Measurements from ENCODE around the gene CHP1. TPM values are rescaled to one million over a fixed set of nuclear protein-coding genes. Genes with fewer than 3 reads are reported as not detected.
"Not testable (repeated sequence)": the region's sequence is repeated elsewhere in the genome, so short reads cannot be mapped to it uniquely, and the experiment has no call there.

Gene CHP1
- total RNA-seq, 6 experiments from 2014 or later: 137 to 270 (median 205) TPM

GRCh38 chr15:41301587-41301986 lies 70.5 kb downstream of the CHP1 start:
- no peak overlapping the region for H3K27ac ChIP-seq
- no peaks in the 10 kb centered on the region for H3K27me3 ChIP-seq
- no peak for DNase-seq
- H3K4me3 ChIP-seq: no peak overlapping the region
- no peaks in the 10 kb centered on the region for H3K4me1 ChIP-seq
- no peak for TF ChIP-seq CTCF (IDR thresholded peaks at IDR 0.05)
- TF ChIP-seq POLR2A (IDR thresholded peaks at IDR 0.05): no peak
- no peak for ATAC-seq
- WGBS (ENCODE audit: insufficient coverage, low coverage, low lambda C conversion rate, missing lambda C conversion rate): 89% methylated on average over 1 of the region's 1 CpG
- peaks cover 0 to 26% (median 13%) of the 10 kb centered on the region in 4 donors for H3K36me3 ChIP-seq
- intact Hi-C loops (cut with DNase I): no loop called here
- no peaks in the 10 kb centered on the region for H3K9me3 ChIP-seq

DNA sequence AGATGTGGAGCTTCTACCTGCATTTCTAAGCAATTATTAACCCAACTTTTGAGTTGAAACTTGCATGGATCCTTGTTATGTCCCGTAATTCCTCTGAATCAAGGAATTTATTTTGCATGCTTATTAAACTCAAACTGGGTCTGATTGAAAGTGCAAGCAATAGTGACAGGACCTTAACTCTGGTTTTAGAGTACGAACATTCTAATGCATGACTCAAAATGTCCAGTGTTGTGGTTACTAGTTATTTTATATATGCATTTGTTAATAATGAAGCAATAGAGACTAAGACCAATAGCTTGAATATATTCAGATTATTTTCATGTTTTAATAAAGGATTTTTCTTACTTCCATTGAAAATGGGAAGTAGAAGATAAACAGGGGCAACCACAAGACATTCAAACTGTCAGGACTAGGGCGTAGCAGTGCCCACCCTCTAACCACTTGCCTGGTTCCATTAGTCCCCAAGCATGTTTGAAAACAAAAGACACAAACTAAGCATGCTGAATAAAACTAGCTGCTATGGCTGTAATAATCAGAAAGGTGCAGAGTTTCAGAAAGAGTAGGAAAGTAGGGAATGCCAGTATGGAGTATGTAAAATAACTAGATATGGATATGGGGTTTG lies 73.2 kb downstream of the CHP1 start:
- H3K27me3 ChIP-seq: no peaks in the 10 kb centered on the region
- intact Hi-C loops (cut with DNase I): no loop called here
- ATAC-seq (no peak), DNase-seq (no peak)
- H3K27ac ChIP-seq: no peak overlapping the region
- 72% methylated on average over 3 of the region's 3 CpGs for WGBS (ENCODE audit: insufficient coverage, low coverage, low lambda C conversion rate, missing lambda C conversion rate)
- H3K9me3 ChIP-seq: no peaks in the 10 kb centered on the region
- peaks cover 0 to 8% (median 3%) of the 10 kb centered on the region in 4 donors for H3K36me3 ChIP-seq
- H3K4me1 ChIP-seq: no peaks in the 10 kb centered on the region
- TF ChIP-seq CTCF (IDR thresholded peaks at IDR 0.05) (no peak), POLR2A (IDR thresholded peaks at IDR 0.05) (no peak)
- H3K4me3 ChIP-seq: no peak overlapping the region

DNA sequence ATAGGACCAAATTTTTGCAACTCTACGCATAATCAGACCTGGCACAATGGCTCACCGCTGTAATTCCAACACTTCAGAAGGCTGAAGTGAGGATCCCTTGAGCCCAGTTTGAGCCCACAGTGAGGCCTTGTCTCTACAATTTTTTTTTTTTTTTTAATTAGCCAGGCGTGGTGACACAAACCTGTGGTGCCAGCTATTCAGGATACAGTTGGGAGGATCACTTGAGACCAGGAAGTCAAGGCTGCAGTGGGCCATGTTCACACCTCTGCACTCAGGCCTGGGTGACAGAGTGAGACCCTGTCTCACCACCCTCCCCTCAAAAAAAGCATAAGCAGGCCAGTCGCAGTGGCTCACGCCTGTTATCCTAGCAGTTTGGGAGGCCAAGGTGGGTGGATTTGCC lies 76.6 kb downstream of the CHP1 start:
- no peak for TF ChIP-seq CTCF (IDR thresholded peaks at IDR 0.05)
- TF ChIP-seq POLR2A (IDR thresholded peaks at IDR 0.05): no peak
- no peak for DNase-seq
- no peak for ATAC-seq

DNA sequence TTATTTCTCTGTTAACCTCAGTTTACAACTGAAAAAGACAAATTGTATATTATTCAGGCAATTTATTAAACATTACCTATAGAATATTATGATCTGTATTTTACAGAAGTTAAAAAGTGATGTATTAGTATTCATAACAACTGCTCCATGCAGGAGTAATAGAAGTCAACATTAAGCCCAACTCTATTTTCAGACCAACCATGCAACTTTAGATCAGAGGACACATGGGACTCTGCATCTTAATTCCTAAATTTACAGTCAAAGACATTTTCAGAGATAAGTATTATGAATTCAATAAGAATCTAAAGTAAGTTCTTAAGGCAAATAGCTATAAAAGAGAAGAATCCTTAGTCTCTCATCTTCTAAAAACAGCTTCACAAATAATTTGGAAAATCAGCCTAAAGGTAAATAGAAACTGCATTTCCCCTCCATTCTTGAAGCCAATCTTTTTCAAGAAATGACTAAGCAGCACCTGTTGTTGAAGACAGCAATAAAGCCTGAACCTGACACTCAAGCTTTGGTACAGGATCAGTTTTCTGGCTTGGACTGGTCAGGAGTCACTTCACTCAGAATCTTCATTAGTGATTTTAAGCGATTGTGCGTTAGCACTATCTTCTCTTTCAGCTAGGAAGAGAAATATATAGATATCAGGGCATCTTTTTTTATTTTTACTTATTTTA lies 78.3 kb downstream of the CHP1 start:
- intact Hi-C loops (cut with DNase I): no loop called here
- no peak for TF ChIP-seq CTCF (IDR thresholded peaks at IDR 0.05)
- TF ChIP-seq POLR2A (IDR thresholded peaks at IDR 0.05): no peak
- DNase-seq (no peak), ATAC-seq (no peak)
- Histone ChIP-seq H3K4me1 (no peaks in the 10 kb centered on the region), H3K27me3 (no peaks in the 10 kb centered on the region), H3K9me3 (no peaks in the 10 kb centered on the region), H3K4me3 (no peak overlapping the region), H3K36me3 (peaks cover 0 to 6% (median 0%) of the 10 kb centered on the region in 4 donors), H3K27ac (no peak overlapping the region)
- whole genome bisulfite sequencing (ENCODE audit: insufficient coverage, low coverage, low lambda C conversion rate, missing lambda C conversion rate): 100% methylated on average over 2 of the region's 2 CpGs

More for the DNA sequence above, 76.6 kb downstream of the CHP1 start:
- Histone ChIP-seq H3K36me3 (peaks cover 0 to 6% (median 0%) of the 10 kb centered on the region in 4 donors), H3K27ac (no peak overlapping the region), H3K9me3 (no peaks in the 10 kb centered on the region), H3K4me3 (no peak overlapping the region), H3K27me3 (no peaks in the 10 kb centered on the region), H3K4me1 (no peaks in the 10 kb centered on the region)
- intact Hi-C loops (cut with DNase I): no loop called here
- 100% methylated on average over 3 of the region's 5 CpGs for WGBS (ENCODE audit: insufficient coverage, low coverage, low lambda C conversion rate, missing lambda C conversion rate)

DNA sequence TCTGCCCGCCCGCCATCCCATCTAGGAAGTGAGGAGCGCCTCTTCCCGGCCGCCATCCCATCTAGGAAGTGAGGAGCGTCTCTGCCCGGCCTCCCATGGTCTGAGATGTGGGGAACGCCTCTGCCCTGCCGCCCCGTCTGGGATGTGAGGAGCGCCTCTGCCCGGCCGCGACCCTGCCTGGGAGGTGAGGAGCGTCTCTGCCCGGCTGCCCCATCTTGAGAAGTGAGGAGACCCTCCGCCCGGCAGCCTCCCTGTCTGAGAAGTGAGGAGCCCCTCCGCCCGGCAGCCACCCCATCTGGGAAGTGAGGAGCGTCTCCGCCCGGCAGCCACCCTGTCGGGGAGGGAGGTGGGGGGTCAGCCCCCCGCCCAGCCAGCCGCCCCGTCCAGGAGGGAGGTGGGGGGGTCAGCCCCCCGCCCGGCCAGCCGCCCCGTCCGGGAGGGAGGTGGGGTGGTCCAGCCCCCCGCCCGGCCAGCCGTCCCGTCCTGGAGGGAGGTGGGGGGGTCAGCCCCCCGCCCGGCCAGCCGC lies 89.8 kb downstream of the CHP1 start:
- H3K27ac ChIP-seq; ATAC-seq; intact Hi-C loops (cut with DNase I); H3K4me1 ChIP-seq; DNase-seq; H3K9me3 ChIP-seq; H3K36me3 ChIP-seq; H3K27me3 ChIP-seq; H3K4me3 ChIP-seq: not testable (repeated sequence)
- WGBS (ENCODE audit: insufficient coverage, low coverage, low lambda C conversion rate, missing lambda C conversion rate): 98% methylated on average over 8 of the region's 39 CpGs
